ENCODE measurements around the gene OSBPL8. TPM values are rescaled to one million over a fixed set of nuclear protein-coding genes. Genes with fewer than 3 reads are reported as not detected.

Gene OSBPL8
- total RNA-seq, 2 donors from 2014 or later, result 141 to 146 TPM

Other genes starting within 250 kb of the OSBPL8 start
- 1 to 10 TPM; 2.3 to 2.4 TPM for gene BBS10, start 211.4 kb downstream of the OSBPL8 start, total RNA-seq
- gene ZDHHC17, start 204.3 kb upstream of the OSBPL8 start, total RNA-seq, result 10 to 100 TPM; 40.7 to 48.0 TPM